ENCODE measurements around the gene CCND3.

CCND3 gene

DNA sequence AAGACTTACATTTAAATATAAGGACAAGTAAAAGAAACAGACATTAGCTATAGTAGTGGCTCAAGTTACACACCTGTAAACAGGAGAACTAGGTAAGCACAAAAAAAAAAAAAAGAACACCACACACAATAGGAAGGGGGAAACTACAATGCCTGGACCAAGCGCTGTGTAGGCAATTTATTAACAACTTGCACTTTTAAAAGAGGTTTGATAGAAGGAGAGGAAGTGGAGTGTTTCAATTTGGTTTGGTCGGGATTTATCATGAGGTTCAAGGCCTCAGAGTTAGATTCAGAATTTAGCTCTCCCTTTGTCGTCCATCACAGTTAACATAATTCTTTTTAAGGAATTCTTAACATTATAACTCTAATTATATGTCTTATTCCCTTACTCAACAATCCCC lies 45.3 kb downstream of the CCND3 start:
- Histone ChIP-seq H3K27me3 (ENCODE audit: insufficient read depth, low read depth, severe bottlenecking) (no peaks in the 10 kb centered on the region), H3K27ac (peak overlapping the region; percentile 97), H3K9me3 (ENCODE audit: severe bottlenecking) (no peaks in the 10 kb centered on the region), H3K36me3 (peaks cover 3% of the 10 kb centered on the region), H3K4me3 (ENCODE audit: low read depth, low read length) (peak overlapping the region; percentile 59)
- TF ChIP-seq, protein P1, sequence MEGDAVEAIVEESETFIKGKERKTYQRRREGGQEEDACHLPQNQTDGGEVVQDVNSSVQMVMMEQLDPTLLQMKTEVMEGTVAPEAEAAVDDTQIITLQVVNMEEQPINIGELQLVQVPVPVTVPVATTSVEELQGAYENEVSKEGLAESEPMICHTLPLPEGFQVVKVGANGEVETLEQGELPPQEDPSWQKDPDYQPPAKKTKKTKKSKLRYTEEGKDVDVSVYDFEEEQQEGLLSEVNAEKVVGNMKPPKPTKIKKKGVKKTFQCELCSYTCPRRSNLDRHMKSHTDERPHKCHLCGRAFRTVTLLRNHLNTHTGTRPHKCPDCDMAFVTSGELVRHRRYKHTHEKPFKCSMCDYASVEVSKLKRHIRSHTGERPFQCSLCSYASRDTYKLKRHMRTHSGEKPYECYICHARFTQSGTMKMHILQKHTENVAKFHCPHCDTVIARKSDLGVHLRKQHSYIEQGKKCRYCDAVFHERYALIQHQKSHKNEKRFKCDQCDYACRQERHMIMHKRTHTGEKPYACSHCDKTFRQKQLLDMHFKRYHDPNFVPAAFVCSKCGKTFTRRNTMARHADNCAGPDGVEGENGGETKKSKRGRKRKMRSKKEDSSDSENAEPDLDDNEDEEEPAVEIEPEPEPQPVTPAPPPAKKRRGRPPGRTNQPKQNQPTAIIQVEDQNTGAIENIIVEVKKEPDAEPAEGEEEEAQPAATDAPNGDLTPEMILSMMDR (IDR thresholded peaks at IDR 0.05; ENCODE audit: low read depth, low read length), result no peak
- DNase-seq, result no peak

DNA sequence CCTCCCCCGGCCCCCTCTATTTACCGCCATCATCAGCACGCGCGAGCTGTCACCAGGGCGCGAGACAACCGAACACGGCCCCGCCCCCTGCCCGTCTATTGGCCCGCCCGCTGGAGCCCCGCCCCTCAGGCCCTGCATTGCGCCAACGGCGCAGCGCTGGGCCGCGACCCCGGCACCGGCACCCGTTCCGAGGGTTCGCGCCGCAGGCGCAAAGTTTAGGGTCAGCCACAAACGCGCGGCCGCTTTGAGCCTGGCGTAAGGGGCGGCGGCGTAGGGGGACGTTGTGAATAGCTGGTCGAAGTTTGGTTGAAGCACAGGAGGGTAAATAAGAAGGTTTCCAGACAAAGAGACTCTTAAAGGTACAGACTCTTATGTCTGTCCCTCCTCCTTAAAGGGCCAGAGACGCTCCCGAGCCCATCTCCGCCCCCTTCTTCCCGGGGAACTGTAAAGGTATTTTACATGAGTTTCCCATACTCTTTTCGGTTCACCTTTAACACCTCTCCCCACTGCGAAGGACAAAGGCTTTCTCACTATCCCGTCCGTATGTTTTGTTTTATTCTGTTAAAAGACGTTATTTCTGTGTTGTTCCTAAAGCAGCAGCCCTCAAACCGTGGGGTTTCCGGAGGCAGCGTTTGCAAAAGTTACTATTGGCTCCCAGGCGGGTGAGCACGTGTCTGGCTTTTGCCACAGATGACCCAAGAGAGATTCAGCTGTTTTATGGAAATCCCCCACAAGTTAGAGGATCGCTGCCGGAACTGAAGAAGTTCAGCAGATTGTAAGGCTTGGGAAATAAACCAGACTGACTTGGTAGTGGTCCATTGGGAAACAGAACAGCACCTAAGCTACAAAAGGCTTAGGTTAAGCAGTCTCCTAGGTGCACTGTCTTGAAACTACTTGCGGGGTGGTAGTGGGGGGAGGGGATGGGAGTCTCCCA lies 46.0 kb downstream of the CCND3 start, which contains the start of gene USP49:
TSS of gene USP49 (minus strand) at position 76 of the 934 bp plus-strand sequence. CDS start 88,392 bp downstream, outside the sequence.
- H3K36me3 ChIP-seq, result peaks cover 10% of the 10 kb centered on the region
- DNase-seq, result peak; percentile 99
- TF ChIP-seq, protein P1 (IDR thresholded peaks at IDR 0.05; ENCODE audit: low read depth, low read length), result no peak

DNA sequence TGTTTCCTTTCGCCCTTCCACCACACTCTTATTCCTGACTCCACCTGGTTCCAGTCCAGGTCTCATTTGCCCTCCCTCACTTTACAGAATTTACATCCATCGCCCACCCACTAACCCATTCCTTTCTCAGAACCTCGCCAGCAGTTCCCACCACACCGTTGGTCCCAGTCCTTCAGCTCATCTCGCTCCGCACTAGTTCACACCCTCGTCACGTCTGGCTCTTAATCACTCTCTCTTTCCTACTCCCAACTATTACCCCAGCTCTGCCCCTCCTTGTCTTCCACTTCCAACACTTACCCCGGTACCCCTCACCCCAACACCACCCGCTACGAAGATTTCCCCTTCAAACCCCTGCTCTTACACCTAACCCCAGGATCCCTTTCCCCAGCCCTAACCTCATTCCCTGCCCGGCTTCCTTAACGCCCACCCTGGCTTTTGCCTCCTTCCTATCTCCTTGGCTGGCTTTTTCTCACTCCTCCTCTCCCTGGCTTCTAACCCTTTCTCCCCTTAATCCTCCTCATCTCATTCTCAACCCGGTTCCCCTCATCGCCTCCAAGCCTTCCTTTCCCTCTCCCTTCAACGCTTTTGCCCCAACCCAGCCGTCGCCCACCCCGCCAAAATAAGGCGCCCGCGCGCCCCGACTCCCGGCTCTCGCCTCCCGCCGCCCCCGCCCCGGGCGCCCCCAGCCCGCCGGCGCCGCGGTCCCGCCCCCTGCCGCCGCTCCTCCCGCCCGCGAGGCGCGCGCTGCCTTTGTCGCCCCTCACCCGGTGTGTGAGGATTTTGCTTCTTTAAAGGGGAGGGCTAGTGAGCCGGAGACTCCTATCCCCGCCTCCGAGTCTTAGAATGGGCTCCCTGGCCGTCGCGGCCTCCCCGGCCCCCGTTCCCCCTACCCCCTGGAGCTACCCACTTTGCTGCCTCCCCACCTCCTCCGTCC lies 47.0 kb downstream of the CCND3 start:
- peak; percentile 64 for DNase-seq
- peak overlapping the region; percentile 59 for H3K4me3 ChIP-seq (ENCODE audit: low read depth, low read length)
- H3K27me3 ChIP-seq (ENCODE audit: insufficient read depth, low read depth, severe bottlenecking), result no peaks in the 10 kb centered on the region
- TF ChIP-seq, protein P1 (IDR thresholded peaks at IDR 0.05; ENCODE audit: low read depth, low read length), result no peak
- no peaks in the 10 kb centered on the region for H3K9me3 ChIP-seq (ENCODE audit: severe bottlenecking)
- H3K36me3 ChIP-seq, result peaks cover 19% of the 10 kb centered on the region
- H3K27ac ChIP-seq, result peak overlapping the region; percentile 97

More for the DNA sequence above, 46.0 kb downstream of the CCND3 start, which contains the start of gene USP49:
- peak within 1 kb of the TSS; percentile 97 for H3K27ac ChIP-seq
- H3K27me3 ChIP-seq (ENCODE audit: insufficient read depth, low read depth, severe bottlenecking), result no peaks in the 10 kb centered on the region
- H3K9me3 ChIP-seq (ENCODE audit: severe bottlenecking), result no peaks in the 10 kb centered on the region
- H3K4me3 ChIP-seq (ENCODE audit: low read depth, low read length), result peak within 1 kb of the TSS; percentile 59

DNA sequence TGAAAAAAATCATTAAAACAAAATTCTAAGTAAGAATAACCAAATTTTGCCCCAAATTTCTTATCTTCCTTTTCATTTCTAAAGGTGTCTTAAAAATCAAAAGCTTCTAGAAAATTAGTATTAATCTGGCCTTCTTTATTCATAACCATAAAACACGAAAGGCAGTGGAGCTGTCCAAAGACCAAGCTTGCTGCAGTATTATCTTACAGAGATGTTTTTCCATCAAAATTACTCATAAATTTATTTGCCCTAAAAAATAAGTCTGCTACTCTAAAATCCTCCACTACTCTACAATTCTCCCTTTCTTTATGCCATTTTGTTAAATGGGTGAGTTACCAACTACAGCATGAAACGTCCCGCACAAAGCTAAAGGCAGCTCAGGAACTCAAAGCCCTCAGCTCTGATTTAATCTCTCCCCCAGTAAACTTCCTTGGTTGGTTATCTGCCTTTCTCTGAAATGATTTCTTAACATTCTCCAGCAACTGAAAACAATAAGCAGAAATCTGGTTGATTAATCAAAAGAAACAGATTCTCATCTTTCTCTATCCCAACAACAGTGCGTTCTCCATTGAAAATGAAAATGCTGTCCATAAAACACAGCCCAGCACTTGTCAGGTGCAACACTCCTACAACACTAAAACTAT lies 48.6 kb downstream of the CCND3 start:
- TF ChIP-seq, protein P1 (IDR thresholded peaks at IDR 0.05; ENCODE audit: low read depth, low read length), result no peak
- Histone ChIP-seq H3K4me3 (ENCODE audit: low read depth, low read length) (peak overlapping the region; percentile 59), H3K27ac (peak overlapping the region; percentile 97)

DNA sequence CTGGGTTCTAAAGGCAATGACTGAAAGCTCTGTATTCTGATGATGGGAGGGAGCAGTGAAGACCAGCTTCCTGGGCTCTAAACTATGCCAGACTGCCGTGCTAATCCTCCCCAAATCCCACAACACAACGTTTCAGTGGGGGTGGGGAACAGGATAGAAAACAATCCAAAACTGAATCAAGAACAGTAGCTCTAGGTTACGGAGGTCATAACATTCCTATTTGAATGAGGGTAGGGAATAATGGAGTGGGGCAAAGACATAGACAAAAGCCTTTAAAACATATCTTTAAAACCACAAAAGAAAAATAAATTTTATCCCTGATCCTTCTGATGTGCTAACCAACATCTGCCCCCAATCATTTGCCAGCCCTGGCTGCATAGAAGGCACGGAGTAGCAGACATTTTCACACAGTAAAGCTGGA lies 54.3 kb downstream of the CCND3 start:
- H3K4me3 ChIP-seq (ENCODE audit: low read depth, low read length), result peak overlapping the region; percentile 0; the same call in 1 of the 2 replicates
- H3K9me3 ChIP-seq (ENCODE audit: severe bottlenecking), result no peaks in the 10 kb centered on the region
- H3K27ac ChIP-seq, result peak overlapping the region; percentile 51
- peak; percentile 80 for DNase-seq
- TF ChIP-seq, protein P1 (IDR thresholded peaks at IDR 0.05; ENCODE audit: low read depth, low read length), result no peak
- H3K27me3 ChIP-seq (ENCODE audit: insufficient read depth, low read depth, severe bottlenecking), result no peaks in the 10 kb centered on the region
- peaks cover 68% of the 10 kb centered on the region for H3K36me3 ChIP-seq

More for the DNA sequence above, 48.6 kb downstream of the CCND3 start:
- Histone ChIP-seq H3K36me3 (peaks cover 35% of the 10 kb centered on the region), H3K9me3 (ENCODE audit: severe bottlenecking) (no peaks in the 10 kb centered on the region), H3K27me3 (ENCODE audit: insufficient read depth, low read depth, severe bottlenecking) (no peaks in the 10 kb centered on the region)
- DNase-seq, result no peak

All from WERI-Rb-1 (cell line).